Right ventricle myocardium inferior (tissue), 1 donor: ENCODE results near the gene KCNQ1OT1. TPM values are rescaled to one million over a fixed set of nuclear protein-coding genes. Genes with fewer than 3 reads are reported as not detected.

Experiments used
- ATAC-seq: fragments of 200-7000 bp; cut with Tn5 transposase; one replicate; pipeline ENCODE4 v1.9.1; 2020; ENCODE audit warnings: mild to moderate bottlenecking, moderate library complexity
- DNase-seq: peaks from one replicate; pipeline ENCODE4 v3.0.0; 2021; ENCODE audit errors: missing footprints
- intact Hi-C: fragments of 100-400 bp; cut with DNase I; formaldehyde crosslinking; loops from one replicate; pipeline ENCODE4 v1.11.0; 2022
- total RNA-seq: library from RNA; stranded (reverse); fragmentation: NEBNext Ultra II Directional; extraction: Animal tissue kit (Norgen Biotek cat#: 25700); gene quantifications from one replicate; pipeline ENCODE4 v1.2.1, GENCODE V29; 2021
- donor health status: DM: no; HTN: yes; CAD: no; lungs with severe emphysema.

The KCNQ1OT1 gene
- total RNA-seq, 1 donor from 2014 or later, result 0.32 TPM

DNA sequence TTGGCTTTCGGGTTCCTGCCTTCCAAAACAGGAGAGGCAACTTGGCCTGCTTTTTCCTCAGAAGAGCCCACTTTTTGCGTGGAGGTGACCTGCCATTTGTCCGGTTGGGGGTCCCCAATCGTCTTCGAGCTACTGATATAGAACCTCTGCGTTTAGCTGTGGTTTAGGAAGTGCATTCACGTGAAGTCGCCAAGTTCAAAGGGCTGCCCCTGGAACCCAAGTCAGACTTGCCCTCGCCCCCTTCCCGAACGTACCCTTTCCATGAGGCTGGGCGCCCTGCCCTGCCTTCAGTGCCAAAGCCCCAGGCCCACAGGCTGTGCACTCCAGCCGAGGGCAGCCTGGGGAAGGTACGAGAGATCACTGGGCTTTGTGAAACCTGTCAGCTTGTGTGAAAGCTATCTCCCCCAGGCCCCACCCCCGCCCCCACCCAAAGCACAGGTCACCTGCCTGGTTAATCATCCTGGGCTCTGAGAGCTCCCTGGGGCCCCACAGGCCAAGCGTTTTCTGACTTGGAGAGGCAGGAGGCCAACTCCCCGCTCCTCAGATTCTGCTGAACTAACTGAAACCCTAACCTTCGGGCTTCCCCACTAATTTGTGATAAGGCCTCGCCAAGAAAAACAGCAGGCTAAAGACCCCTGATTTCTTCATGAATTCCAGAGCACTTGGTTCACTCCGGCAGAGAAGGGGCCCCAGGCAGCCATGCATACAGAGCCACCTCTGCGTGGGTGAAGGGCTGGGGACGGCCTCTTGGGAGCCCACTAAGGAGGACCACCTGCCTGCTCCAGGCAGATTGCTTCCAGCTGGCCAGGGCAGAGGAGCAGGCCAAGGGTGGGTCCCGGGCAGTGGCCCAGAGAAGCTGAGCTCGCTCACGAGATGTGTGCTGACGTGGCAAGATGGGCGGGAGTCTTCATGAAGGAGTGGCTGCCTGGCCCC lies 25.8 kb upstream of the KCNQ1OT1 start:
- DNase-seq (peak; percentile 84), ATAC-seq (peak; percentile 58)
- intact Hi-C loops, result no loop called here

- ATAC-seq (peak; percentile 70), DNase-seq (no peak)
- intact Hi-C loops, result no loop called here
Observed at GRCh38 chr11:2724653-2725367, 25.0 kb upstream of the KCNQ1OT1 start.

DNA sequence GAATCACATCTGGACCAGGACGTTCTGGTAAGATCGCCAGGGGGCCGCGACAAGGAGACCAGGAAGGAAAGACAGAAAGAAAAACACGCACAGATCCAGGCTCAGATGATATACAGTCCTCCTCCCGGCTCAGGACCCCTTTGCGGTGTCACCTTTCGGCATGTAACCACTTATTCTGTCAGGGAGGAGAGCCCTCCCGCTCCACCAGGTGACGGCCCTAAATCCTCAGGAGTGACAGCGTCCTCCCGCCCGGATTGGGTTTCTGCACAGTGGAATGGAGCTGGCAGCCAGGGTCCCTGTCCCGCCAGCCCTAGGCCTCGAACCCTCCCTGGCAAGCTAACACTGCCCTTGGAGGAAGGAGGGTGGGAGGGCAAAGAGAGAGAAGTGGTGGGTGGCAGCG lies 24.3 kb upstream of the KCNQ1OT1 start:
- intact Hi-C loops, result no loop called here
- no peak for DNase-seq
- ATAC-seq, result no peak

GRCh38 chr11:2722955-2723354 lies 23.2 kb upstream of the KCNQ1OT1 start:
- no peak for DNase-seq
- no peak for ATAC-seq
- intact Hi-C loops, result no loop called here

GRCh38 chr11:2721210-2721916 lies 21.6 kb upstream of the KCNQ1OT1 start:
- no peak for ATAC-seq
- intact Hi-C loops, result no loop called here
- peak; percentile 65 for DNase-seq

- intact Hi-C loops, result no loop called here
- peak; percentile 44 for DNase-seq
- ATAC-seq, result no peak
Observed at GRCh38 chr11:2719831-2720590, 20.2 kb upstream of the KCNQ1OT1 start.

DNA sequence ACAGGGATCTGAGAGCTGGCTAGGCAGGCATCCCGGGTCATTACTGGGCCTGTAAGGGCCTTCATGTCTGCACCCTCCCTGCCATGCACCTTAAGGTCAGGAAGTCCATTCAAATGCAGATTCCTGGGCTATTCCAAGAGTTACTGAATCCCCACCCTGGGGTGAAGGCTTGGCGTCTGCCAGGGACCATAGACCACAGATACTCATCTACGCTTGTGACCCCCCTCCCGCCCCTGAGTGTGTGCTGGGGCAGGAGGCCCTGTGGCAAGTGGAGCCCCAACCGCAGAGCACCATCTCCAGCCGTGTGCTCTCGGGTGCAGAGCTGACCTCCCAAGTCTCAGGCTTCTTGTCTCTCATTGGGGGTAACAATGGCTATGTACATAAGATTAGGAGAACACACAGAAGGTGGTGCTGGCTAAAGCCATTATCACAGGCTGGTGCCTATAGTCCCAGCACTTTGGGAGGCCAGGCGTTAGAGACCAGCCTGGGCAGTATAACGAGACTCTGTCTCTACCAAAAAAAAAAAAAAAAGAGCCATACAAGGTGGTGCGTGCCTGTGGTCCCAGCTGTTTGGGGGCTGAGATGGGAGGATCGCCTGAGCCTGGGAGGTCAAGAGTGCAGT lies 19.1 kb upstream of the KCNQ1OT1 start:
- intact Hi-C loops, result no loop called here
- no peak for ATAC-seq
- DNase-seq, result peak; percentile 13

- no peak for ATAC-seq
- peak; percentile 41 for DNase-seq
Observed at GRCh38 chr11:2717561-2718325, 17.9 kb upstream of the KCNQ1OT1 start.

DNA sequence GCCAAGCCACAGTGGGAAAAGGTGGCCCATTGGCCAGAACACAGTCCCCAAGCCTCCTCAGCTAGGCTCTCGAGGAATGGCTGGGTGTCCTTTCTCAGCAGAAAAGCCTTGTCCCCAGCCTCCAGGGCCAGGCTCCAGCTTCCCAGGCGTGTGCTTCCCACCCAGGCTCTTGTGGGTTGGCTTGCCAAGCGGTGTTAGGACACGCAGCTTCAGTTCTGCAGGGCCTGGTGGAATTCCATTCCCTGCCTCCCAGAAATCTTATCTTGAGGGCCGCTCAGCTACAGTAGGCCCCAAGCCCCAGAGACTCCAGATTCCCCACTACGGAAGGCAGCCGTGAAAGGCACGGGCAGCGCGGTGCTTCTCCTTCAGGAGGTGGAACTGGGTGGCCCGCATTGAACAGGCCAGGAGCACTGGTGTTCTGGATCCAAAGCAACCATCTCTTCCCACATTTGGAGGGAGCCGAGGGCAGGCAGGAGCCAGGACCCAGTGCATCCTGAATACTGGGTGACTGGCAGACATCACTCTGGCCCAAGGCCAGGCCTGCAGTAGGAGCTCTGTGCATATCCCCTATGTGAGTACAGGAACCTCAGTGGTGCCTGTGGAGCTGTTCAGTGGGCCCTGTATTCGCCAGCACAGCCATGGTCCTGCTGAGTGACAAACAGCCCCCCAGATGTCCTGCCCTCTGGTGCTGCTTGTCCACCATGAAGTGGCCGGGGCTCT lies 16.7 kb upstream of the KCNQ1OT1 start:
- intact Hi-C loops, result no loop called here
- DNase-seq, result peak; percentile 72
- peak; percentile 68 for ATAC-seq

More at GRCh38 chr11:2717561-2718325, 17.9 kb upstream of the KCNQ1OT1 start:
- intact Hi-C loops, result no loop called here

GRCh38 chr11:2715716-2716350 lies 16.0 kb upstream of the KCNQ1OT1 start:
- DNase-seq, result peak; percentile 45
- intact Hi-C loops, result no loop called here
- ATAC-seq, result no peak

- intact Hi-C loops, result no loop called here
- DNase-seq (peak; percentile 53), ATAC-seq (no peak)
Observed at GRCh38 chr11:2714871-2715270, 15.1 kb upstream of the KCNQ1OT1 start.

DNA sequence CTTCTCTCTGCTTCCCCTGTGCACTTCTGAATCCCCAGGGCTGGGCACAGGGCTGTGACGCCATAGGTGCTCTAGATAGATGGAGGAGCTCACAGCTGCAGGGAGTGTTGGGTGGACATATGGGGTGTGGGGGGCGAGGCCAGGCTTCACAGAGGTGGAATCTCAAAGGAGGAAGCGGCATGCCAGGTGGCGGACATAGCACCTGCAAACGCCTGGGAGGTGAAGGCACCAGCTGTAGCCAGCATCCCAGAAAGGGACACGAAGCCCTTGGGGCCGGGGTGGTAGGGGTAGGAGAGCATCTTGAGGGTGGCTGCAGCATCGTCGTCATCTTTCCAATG lies 14.6 kb upstream of the KCNQ1OT1 start:
- peak; percentile 62 for DNase-seq
- no peak for ATAC-seq
- intact Hi-C loops, result no loop called here

DNA sequence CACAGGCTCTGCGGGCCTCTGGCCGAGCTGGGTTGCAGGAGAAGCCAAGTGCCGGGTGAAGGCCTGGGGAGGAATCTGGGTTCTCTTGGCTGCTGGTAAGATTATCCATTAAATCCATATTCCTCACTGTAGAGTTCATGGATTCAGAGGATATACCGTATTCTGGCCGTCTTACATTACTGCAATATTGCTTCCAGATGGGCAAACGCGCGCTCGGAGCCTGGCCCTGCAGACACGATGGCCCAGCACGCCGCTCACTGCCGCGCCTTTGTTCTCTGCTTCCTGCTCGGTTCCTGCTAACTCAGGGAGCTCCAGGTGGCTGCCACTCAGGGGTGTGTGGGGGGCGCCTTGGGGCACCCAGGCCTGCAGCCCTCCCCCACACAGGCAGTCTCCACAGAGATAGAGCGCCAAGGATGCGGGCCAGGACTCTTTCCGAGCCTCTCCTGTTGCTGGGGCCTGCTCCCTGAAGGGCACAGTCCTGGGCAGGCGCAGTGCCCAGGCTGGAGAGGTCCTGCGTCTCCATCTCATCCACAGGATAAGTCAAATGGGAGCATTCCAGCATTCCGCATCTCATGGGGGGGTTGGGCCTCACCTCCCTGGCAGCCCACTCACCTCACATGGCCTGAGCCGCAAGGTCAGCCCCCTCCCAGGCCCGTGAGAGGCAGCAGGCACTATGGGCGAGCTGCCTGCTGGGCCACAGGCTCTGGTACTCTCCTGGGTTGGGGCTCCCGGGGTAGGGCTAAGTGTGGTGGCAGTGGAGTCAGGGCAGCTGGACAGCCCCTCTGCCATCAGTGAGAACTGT lies 14.1 kb upstream of the KCNQ1OT1 start:
- intact Hi-C loops, result no loop called here
- DNase-seq (peak; percentile 26), ATAC-seq (no peak)

DNA sequence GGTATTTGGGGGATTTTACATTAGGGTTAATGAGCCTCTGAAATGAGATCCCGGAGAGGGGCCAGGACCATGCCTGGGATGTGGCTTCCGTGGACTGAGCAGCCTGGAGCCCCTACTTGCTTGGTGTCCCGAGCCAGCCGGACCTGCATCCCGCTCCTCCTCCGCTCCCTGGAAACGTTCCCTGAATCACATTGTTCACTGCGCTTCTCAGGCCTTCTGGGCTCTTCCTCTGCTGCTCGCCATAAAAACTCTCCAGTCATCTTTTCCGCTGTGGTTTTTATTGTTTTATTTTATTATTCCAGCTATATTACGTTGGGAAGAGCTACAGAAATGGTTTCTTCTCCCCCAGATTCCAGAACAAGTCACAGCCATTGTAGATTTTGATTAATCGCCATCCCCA lies 13.3 kb upstream of the KCNQ1OT1 start:
- intact Hi-C loops, result no loop called here
- peak; percentile 27 for DNase-seq
- no peak for ATAC-seq

DNA sequence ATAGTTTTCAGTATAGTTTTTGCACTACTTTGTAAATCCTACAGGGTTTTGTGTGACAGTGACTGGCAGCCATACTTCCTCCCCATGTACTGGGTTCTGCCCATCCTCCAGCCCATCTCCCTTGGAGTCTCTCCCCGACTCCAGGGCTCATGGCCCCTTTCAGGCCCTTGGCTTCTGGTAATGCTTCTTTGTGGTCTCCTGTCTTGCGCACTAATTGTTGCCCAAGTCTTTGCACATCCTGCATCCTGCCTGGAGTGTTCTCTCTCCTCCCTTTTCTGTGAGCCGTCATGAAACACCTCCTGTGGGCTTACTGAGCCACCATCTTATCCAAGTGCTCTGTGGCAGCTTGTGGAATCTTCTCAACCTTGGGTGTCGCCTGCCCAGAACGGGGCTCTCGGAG lies 11.4 kb upstream of the KCNQ1OT1 start:
- intact Hi-C loops, result no loop called here
- DNase-seq (no peak), ATAC-seq (no peak)

DNA sequence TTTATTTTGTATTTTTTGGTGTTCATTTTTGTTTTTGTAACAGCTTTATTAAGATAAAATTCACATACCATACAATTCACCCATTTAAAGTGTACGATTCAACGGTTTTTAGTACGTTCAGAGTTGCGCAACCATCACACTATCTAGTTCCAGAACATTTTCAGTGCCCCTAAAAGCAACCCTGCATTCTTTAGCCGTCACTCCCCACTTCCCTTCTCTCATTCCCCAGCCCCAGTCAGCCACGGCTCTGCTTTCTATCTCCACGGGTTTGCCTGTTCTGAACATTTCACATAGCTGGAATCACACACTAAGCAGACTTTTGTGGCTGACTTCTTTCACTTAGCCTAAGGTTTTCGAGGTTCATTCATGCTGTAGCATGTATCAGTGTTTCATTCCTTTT lies 9.6 kb upstream of the KCNQ1OT1 start:
- intact Hi-C loops, result no loop called here
- peak; percentile 61 for ATAC-seq
- no peak for DNase-seq
